GM18511 (cell line): ENCODE results near the gene FGL2.
A peak's percentile ranks its signal among the peaks of the same experiment; 100 is the strongest.
"Not testable (repeated sequence)": the region's sequence is repeated elsewhere in the genome, so short reads cannot be mapped to it uniquely, and the experiment has no call there.

Experiments used
- ATAC-seq: cut with Tn5 transposase; IDR thresholded peaks from one replicate; pipeline ENCODE4 v1.9.1; 2021; ENCODE audit warnings: mild to moderate bottlenecking, moderate library complexity; ENCODE audit not compliant: unreplicated experiment

The FGL2 gene

GRCh38 chr7:77171073-77171472 is 28.5 kb downstream of the FGL2 start:
- ATAC-seq: not testable (repeated sequence)

- peak; percentile 81 for ATAC-seq
Measured at GRCh38 chr7:77157446-77157845, 42.2 kb downstream of the FGL2 start.

GRCh38 chr7:77157034-77157433 is 42.6 kb downstream of the FGL2 start:
- ATAC-seq: peak; percentile 87

DNA sequence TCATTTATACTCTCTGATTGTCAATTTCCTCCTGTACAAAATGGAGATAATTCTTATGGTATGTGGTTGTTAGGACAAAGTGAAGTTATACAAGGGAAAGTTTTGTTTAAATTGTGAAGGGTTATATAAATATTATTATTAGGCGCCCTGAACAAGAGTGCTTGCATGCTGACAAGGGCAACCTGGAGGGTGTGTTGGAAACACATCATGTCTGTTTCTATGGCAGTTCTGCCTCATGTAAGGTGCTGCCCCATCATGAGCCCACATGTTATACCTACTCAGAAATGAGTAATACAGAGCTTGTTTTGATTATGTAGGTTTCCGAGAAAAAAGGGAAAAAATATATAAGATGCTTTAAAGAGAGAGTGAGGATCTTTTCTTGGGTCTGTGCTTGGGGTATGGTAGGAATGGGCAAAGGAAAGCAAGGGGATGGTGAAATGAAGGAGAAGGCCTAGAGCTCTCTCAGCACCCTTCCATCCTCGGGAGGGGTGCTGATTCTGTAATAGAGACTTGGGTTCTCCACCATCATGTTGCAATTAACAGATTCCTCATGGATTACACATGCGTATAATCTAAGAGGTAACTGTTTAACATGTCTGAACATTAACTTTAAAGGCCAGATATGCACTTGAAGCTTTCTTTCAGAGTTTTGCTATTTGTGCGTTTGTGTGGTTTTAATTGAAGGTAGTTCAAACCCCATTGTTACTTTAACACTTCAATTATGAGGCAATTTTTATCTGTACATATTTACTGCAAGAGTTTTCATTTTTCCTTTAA is 43.8 kb downstream of the FGL2 start:
- not testable (repeated sequence) for ATAC-seq

DNA sequence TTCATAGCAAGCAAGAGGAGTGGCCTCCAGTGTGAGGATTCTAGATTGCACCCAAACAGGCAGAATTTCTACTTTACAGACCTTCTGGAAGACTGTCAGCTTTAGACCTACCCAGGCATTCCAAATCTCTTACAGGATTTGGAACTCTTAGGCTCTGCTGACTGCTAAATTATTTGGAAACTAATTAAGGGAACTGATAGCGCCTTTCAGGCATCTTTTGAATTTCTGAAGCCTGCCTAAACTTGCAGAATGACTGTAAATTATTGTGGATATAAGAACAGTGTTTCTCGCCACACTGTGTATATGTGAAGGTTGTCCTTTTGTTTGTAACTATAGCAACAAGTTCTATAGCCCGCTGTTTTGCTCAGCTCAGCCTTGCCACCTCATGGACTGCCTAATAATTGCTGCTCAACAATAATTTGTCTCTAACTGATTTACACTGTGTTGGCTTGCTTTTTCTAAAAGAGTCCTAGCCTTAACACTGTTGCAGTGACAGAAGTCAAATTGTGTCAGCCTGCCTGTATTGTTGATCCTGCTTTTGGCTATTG is 44.6 kb downstream of the FGL2 start:
- ATAC-seq: peak; percentile 41

DNA sequence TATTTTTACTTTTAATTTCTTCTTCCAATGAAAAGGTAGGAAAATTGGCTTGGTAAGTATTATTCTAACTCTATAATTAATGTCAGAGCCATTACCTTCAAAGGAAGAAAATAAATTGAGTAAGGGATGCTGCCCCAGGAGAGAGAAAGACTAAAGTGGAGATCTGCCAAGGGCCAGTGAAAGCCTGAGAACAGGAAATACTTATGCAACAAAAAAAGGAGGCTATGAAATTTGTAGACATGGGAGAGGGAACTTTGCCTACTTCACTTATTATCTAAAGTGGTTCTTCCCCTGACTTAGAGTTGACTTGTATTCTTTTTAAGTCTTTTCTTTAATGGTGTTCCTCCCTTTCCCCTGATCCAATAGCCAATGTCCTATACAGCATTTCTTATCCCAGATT is 47.4 kb downstream of the FGL2 start:
- ATAC-seq: not testable (repeated sequence)
